B cell (primary cell): ENCODE data around the gene TRIM72. TPM values are rescaled to one million over a fixed set of nuclear protein-coding genes. Genes with fewer than 3 reads are reported as not detected.

Source experiments
- ATAC-seq: fragments of 200-7000 bp; cut with Tn5 transposase; one replicate; pipeline ENCODE4 v1.10.0; 2021; ENCODE audit warnings: low read depth, mild to moderate bottlenecking, moderate number of reproducible peaks, moderate library complexity
- CTCF ChIA-PET: fragments of 350-600 bp; sonication (Branson Sonifier 250); formaldehyde crosslinking; loops from one replicate; lab custom pipeline; 2021; ENCODE audit warnings: antibody characterized with exemption, inconsistent platforms; lab: Charles Lee
- POLR2A ChIA-PET: fragments of 350-600 bp; sonication (Branson Sonifier 250); formaldehyde crosslinking; loops from one replicate; lab custom pipeline; 2021; ENCODE audit warnings: antibody characterized with exemption; lab: Charles Lee
- DNase-seq: peaks from one replicate; pipeline ENCODE4 v3.0.0; 2013
- H2AFZ ChIP-seq: 2 replicates; pipeline ENCODE4 v1.6.1; 2012; ENCODE audit warnings: mild to moderate bottlenecking, low read depth, low read length; ENCODE audit not compliant: insufficient read depth, poor library complexity, severe bottlenecking
- H3K27ac ChIP-seq, 2 donors: 1 replicate in 1 of 2; 2 replicates in 1 of 2; pipeline ENCODE4 v1.5.1; 2012 to 2013; ENCODE audit warnings: low read length in 2 of 2, mild to moderate bottlenecking in 2 of 2, moderate library complexity in 1 of 2
- H3K27me3 ChIP-seq, 4 experiments: fragments of 200-600 bp in 1 of 4; sonication (generic) in 1 of 4; replicated peaks in 1 of 4; 1 replicate in 2 of 4; 2 replicates in 2 of 4; pipeline versions ENCODE4 v1.6.1 to v1.7.0; 2013 to 2016; ENCODE audit warnings: low read length in 3 of 4, mild to moderate bottlenecking in 2 of 4, mixed read lengths in 1 of 4, moderate library complexity in 1 of 4; ENCODE audit not compliant: insufficient read depth in 4 of 4, control insufficient read depth in 3 of 4; ENCODE audit errors: control extremely low read depth in 1 of 4
- H3K36me3 ChIP-seq, 2 experiments: replicated peaks in 1 of 2; 1 replicate in 1 of 2; 2 replicates in 1 of 2; pipeline versions ENCODE4 v1.6.1 to v1.7.1; 2013; ENCODE audit warnings: low read length in 1 of 2; ENCODE audit not compliant: insufficient read depth in 2 of 2, control insufficient read depth in 1 of 2; ENCODE audit errors: control extremely low read depth in 1 of 2, extremely low read depth in 1 of 2
- H3K4me1 ChIP-seq, 2 donors: fragments of 200-600 bp in 1 of 2; sonication (generic) in 1 of 2; 1 replicate in 1 of 2; 2 replicates in 1 of 2; pipeline versions ENCODE4 v1.5.1 to v1.6.1; 2013 to 2017; ENCODE audit warnings: low read length in 2 of 2; ENCODE audit not compliant: control insufficient read depth in 2 of 2, insufficient read depth in 2 of 2
- H3K4me2 ChIP-seq: replicated peaks from 2 replicates; pipeline ENCODE3; 2012; ENCODE audit warnings: mild to moderate bottlenecking, low read depth, low read length; ENCODE audit not compliant: poor library complexity, severe bottlenecking
- H3K4me3 ChIP-seq, 5 experiments: fragments of 200-600 bp in 1 of 5; sonication (generic) in 1 of 5; 1 replicate in 3 of 5; 2 replicates in 2 of 5; pipeline versions ENCODE4 v1.5.1 to v1.7.0; 2011 to 2016; ENCODE audit warnings: low read length in 4 of 5, mild to moderate bottlenecking in 4 of 5, low read depth in 2 of 5, control low read depth in 1 of 5, moderate library complexity in 1 of 5; ENCODE audit not compliant: insufficient read depth in 1 of 5; ENCODE audit errors: control extremely low read depth in 1 of 5, extremely low read depth in 1 of 5
- H3K79me2 ChIP-seq: fragments of 200-600 bp; sonication (generic); one replicate; pipeline ENCODE4 v1.6.0; 2016; ENCODE audit warnings: low read length; ENCODE audit not compliant: control insufficient read depth, insufficient read depth
- H3K9ac ChIP-seq: fragments of 200-600 bp; sonication (generic); 2 replicates; pipeline ENCODE4 v1.6.1; 2017; ENCODE audit warnings: mild to moderate bottlenecking, low read length, moderate library complexity
- H3K9me3 ChIP-seq, 3 donors: one replicate each; pipeline versions ENCODE4 v1.6.1 to v1.7.1; 2013; ENCODE audit warnings: low read length in 2 of 3; ENCODE audit not compliant: control insufficient read depth in 2 of 3, insufficient read depth in 1 of 3; ENCODE audit errors: control extremely low read depth in 1 of 3
- H4K20me1 ChIP-seq: 2 replicates; pipeline ENCODE4 v1.6.0; 2012; ENCODE audit warnings: mild to moderate bottlenecking, low read length; ENCODE audit not compliant: insufficient read depth, control insufficient read depth, poor library complexity, severe bottlenecking
- H3K27ac Mint-ChIP-seq: one replicate; pipeline ENCODE4 v1.8.0; 2021; ENCODE audit warnings: mixed read lengths
- H3K27me3 Mint-ChIP-seq: one replicate; pipeline ENCODE4 v1.8.0; 2021; ENCODE audit warnings: mixed read lengths
- H3K4me1 Mint-ChIP-seq: one replicate; pipeline ENCODE4 v1.8.0; 2021; ENCODE audit warnings: mixed read lengths
- H3K4me3 Mint-ChIP-seq: one replicate; pipeline ENCODE4 v1.8.0; 2021; ENCODE audit warnings: mixed read lengths
- H3K9me3 Mint-ChIP-seq: one replicate; pipeline ENCODE4 v1.8.0; 2022; ENCODE audit warnings: mixed read lengths; ENCODE audit not compliant: insufficient read depth
- CTCF ChIP-seq: fragments of 200-600 bp; IDR thresholded peaks from one replicate; pipeline ENCODE4 v1.8.0; 2022; ENCODE audit warnings: antibody characterized with exemption, mild to moderate bottlenecking
- EZH2 ChIP-seq: IDR thresholded peaks from 2 replicates; pipeline ENCODE4 v1.6.1; 2012; ENCODE audit warnings: borderline replicate concordance, low read depth, mild to moderate bottlenecking, moderate library complexity, low read length; ENCODE audit not compliant: insufficient read depth, poor library complexity, severe bottlenecking
- WGBS: methylation state at CpG from one replicate; pipeline ENCODE4 v1.1.5; 2013; ENCODE audit warnings: missing lambda C conversion rate; ENCODE audit not compliant: insufficient coverage; 5-methylcytosine and 5-hydroxymethylcytosine counted together
- intact Hi-C: fragments of 100-400 bp; cut with micrococcal nuclease; formaldehyde crosslinking; loops from one replicate; pipeline ENCODE4 v1.10.0; 2022
- polyA plus RNA-seq: library from polyadenylated mRNA; depleted of rRNA; stranded (reverse); fragments of >200 nt; gene quantifications from 2 replicates; pipeline ENCODE4 v1.2.3, GENCODE V29; 2012
- total RNA-seq, 2 donors: library from RNA; stranded (reverse); fragments of 120-200 nt in 1 of 2; gene quantifications; 1 replicate in 1 of 2; 2 replicates in 1 of 2; pipeline versions ENCODE4 v1.2.3 to v1.2.4, GENCODE V29; 2013 to 2022

Gene TRIM72
- total and polyA plus RNA-seq, 2 donors (not counting 1 experiment from before 2014, with no cell fraction given): 0.03 to 0.05 TPM

GRCh38 chr16:31258366-31258765 lies 44.4 kb downstream of the TRIM72 start:
- TF ChIP-seq EZH2 (no peak), CTCF (no peak)
- Histone ChIP-seq H3K4me3 (no peak overlapping the region), H3K27ac (no peak overlapping the region), H3K9me3 (peaks cover 0 to 2% (median 0%) of the 10 kb centered on the region in 3 donors), H4K20me1 (no peaks in the 10 kb centered on the region), H3K9ac (no peak overlapping the region), H3K4me1 (peaks cover 49 to 56% of the 10 kb centered on the region in 2 donors), H3K79me2 (peaks cover 4% of the 10 kb centered on the region), H3K36me3 (no peaks in the 10 kb centered on the region), H3K4me2 (no peak overlapping the region), H2AFZ (no peak overlapping the region), H3K27me3 (peaks cover 0 to 3% (median 2%) of the 10 kb centered on the region in 4 experiments)
- no peaks in the 10 kb centered on the region for H3K9me3 Mint-ChIP-seq
- ChIA-PET POLR2A (interaction anchor here (0.7 kb wide), 1 partner anchor 700 kb away, joined by 6 read pairs; the partner anchor contains the start of gene ZNF764), CTCF (interaction anchor here (0.5 to 1.4 kb wide), 5 partner anchors 14 to 1344 kb away, joined by 3 to 5 read pairs (median 4); no protein-coding TSS in a partner anchor)
- H3K27ac Mint-ChIP-seq: no peak overlapping the region
- no peak for ATAC-seq
- no peak for DNase-seq
- intact Hi-C loops: loop anchor here (2.0 kb wide), 1 partner anchor 14 kb away; no protein-coding TSS in a partner anchor
- WGBS: 100% methylated on average over 1 of the region's 4 CpGs
- no peak overlapping the region for H3K4me3 Mint-ChIP-seq
- peaks cover 54% of the 10 kb centered on the region for H3K4me1 Mint-ChIP-seq
- H3K27me3 Mint-ChIP-seq: no peaks in the 10 kb centered on the region
